HepG2 (cell line): ENCODE measurements around the gene CCDC170. TPM values are rescaled to one million over a fixed set of nuclear protein-coding genes. Genes with fewer than 3 reads are reported as not detected.

Experiments
- ATM ChIP-seq: fragments of 450-650 bp; IDR thresholded peaks from 2 replicates; pipeline ENCODE4 v1.7.1; 2017; ENCODE audit warnings: mild to moderate bottlenecking, borderline replicate concordance
- BRCA1 ChIP-seq: sonication (generic); formaldehyde crosslinking; IDR thresholded peaks from 2 replicates; pipeline ENCODE4 v1.4.0; 2020; ENCODE audit warnings: missing genetic modification reagents
- ETV6 ChIP-seq: sonication (generic); formaldehyde crosslinking; conservative IDR thresholded peaks from 2 replicates; pipeline ENCODE4 v1.4.0; 2020; ENCODE audit warnings: missing genetic modification reagents
- EZH2 ChIP-seq: conservative IDR thresholded peaks from 2 replicates; pipeline ENCODE4 v1.6.1; 2012; ENCODE audit warnings: mild to moderate bottlenecking, low read depth, low read length, moderate library complexity
- FOXA3 ChIP-seq: IDR thresholded peaks from 2 replicates; pipeline ENCODE4 v1.6.1; 2016; ENCODE audit warnings: missing genetic modification reagents, missing compliant biosample characterization
- FOXK1 ChIP-seq: sonication (generic); formaldehyde crosslinking; IDR thresholded peaks from 2 replicates; pipeline ENCODE4 v1.4.0; 2020; ENCODE audit warnings: low read depth, missing genetic modification reagents, borderline replicate concordance
- GABPB1 ChIP-seq: IDR thresholded peaks from 2 replicates; pipeline ENCODE4 v1.6.1; 2016; ENCODE audit warnings: mild to moderate bottlenecking, missing genetic modification reagents, moderate library complexity, missing compliant biosample characterization
- GFI1 ChIP-seq: sonication (generic); formaldehyde crosslinking; IDR thresholded peaks from 2 replicates; pipeline ENCODE4 v1.5.0; 2020; ENCODE audit warnings: missing genetic modification reagents, mild to moderate bottlenecking, borderline replicate concordance
- KDM2A ChIP-seq: sonication (generic); formaldehyde crosslinking; IDR thresholded peaks from 2 replicates; pipeline ENCODE4 v1.4.0; 2020; ENCODE audit warnings: low read depth, missing genetic modification reagents, borderline replicate concordance
- MLLT10 ChIP-seq: sonication (generic); formaldehyde crosslinking; IDR thresholded peaks from 2 replicates; pipeline ENCODE4 v1.4.0; 2020; ENCODE audit warnings: missing genetic modification reagents
- MYC ChIP-seq: sonication (generic); formaldehyde crosslinking; IDR thresholded peaks from 2 replicates; pipeline ENCODE4 v1.9.0; 2021; ENCODE audit warnings: missing genetic modification reagents, borderline replicate concordance
- PTBP1 ChIP-seq: fragments of 200-400 bp; formaldehyde crosslinking; IDR thresholded peaks from 2 replicates; pipeline ENCODE4 v1.6.1; 2018; ENCODE audit warnings: low read length, low read depth; ENCODE audit not compliant: poor library complexity, severe bottlenecking
- SRSF1 ChIP-seq: fragments of 200-400 bp; formaldehyde crosslinking; optimal IDR thresholded peaks from 2 replicates; pipeline ENCODE3; 2017; ENCODE audit warnings: mild to moderate bottlenecking, low read depth, low read length, moderate library complexity
- UBTF ChIP-seq: sonication (generic); formaldehyde crosslinking; IDR thresholded peaks from 2 replicates; pipeline ENCODE4 v1.4.0; 2020; ENCODE audit warnings: mild to moderate bottlenecking, missing genetic modification reagents
- ZBTB20 ChIP-seq: sonication (generic); formaldehyde crosslinking; IDR thresholded peaks from 2 replicates; pipeline ENCODE4 v1.8.1; 2023; ENCODE audit warnings: missing genetic modification reagents, low read depth, mild to moderate bottlenecking, borderline replicate concordance
- ZBTB38 ChIP-seq: sonication (generic); formaldehyde crosslinking; IDR thresholded peaks from 2 replicates; pipeline ENCODE4 v1.5.1; 2020; ENCODE audit warnings: mild to moderate bottlenecking, missing genetic modification reagents
- ZNF12 ChIP-seq: sonication (generic); formaldehyde crosslinking; IDR thresholded peaks from 2 replicates; pipeline ENCODE4 v1.5.0; 2020; ENCODE audit warnings: missing genetic modification reagents
- ZNF264 ChIP-seq: sonication (generic); formaldehyde crosslinking; IDR thresholded peaks from 2 replicates; pipeline ENCODE4 v1.4.0; 2020; ENCODE audit warnings: missing genetic modification reagents
- ZNF704 ChIP-seq: sonication (generic); formaldehyde crosslinking; IDR thresholded peaks from 2 replicates; pipeline ENCODE4 v1.8.1; 2023; ENCODE audit warnings: mild to moderate bottlenecking, inconsistent platforms, moderate library complexity, missing genetic modification reagents, borderline replicate concordance
- ZNF709 ChIP-seq: sonication (generic); formaldehyde crosslinking; IDR thresholded peaks from 2 replicates; pipeline ENCODE4 v1.5.0; 2020; ENCODE audit warnings: mild to moderate bottlenecking, missing genetic modification reagents
- ZNF749 ChIP-seq: sonication (generic); formaldehyde crosslinking; IDR thresholded peaks from 2 replicates; pipeline ENCODE4 v1.8.0; 2022; ENCODE audit warnings: mild to moderate bottlenecking, missing genetic modification reagents, moderate library complexity, borderline replicate concordance
- ZNF777 ChIP-seq: sonication (generic); formaldehyde crosslinking; IDR thresholded peaks from 2 replicates; pipeline ENCODE4 v1.4.0; 2020; ENCODE audit warnings: missing genetic modification reagents
- ZSCAN25 ChIP-seq: sonication (generic); formaldehyde crosslinking; IDR thresholded peaks from 2 replicates; pipeline ENCODE4 v1.8.0; 2022; ENCODE audit warnings: mild to moderate bottlenecking, missing genetic modification reagents
- polyA plus RNA-seq, 8 experiments: library from polyadenylated mRNA; depleted of rRNA in 3 of 8; stranded (reverse) in 7 of 8; unstranded in 1 of 8; fragments of >200 nt; fragmentation: Illumina TruSeq in 4 of 8; extraction: Trizol in 4 of 8; gene quantifications; 2 replicates each; pipeline versions ENCODE4 v1.2.1 to v1.2.3, GENCODE V29; 2011 to 2016; ENCODE audit warnings: low read depth in 4 of 8, missing spikeins in 1 of 8, mixed read lengths in 1 of 8; ENCODE audit not compliant: insufficient read depth in 1 of 8
- total RNA-seq, 5 experiments: library from RNA; depleted of rRNA; stranded (reverse); fragments of >200 nt; fragmentation: Illumina TruSeq; extraction: Trizol; gene quantifications; 2 replicates each; pipeline ENCODE4 v1.2.3, GENCODE V29; 2016; ENCODE audit warnings: low read depth in 1 of 5

Gene CCDC170
- total and polyA plus RNA-seq, 2 of the 13 experiments (the other 11 are each of a cell fraction or from before 2014, with no cell fraction given) = 0.90 to 5.1 TPM

GRCh38 chr6:151451950-151452749 is 41.7 kb upstream of the CCDC170 start, which contains the start of gene RMND1 (continued):
- TF ChIP-seq UBTF (CRISPR knock-in tag) = peak; percentile 95
- peak; percentile 98 for TF ChIP-seq ETV6 (CRISPR knock-in tag)
- peak; percentile 94 for TF ChIP-seq ZNF264 (CRISPR knock-in tag)
- peak; percentile 43 for TF ChIP-seq SRSF1
- TF ChIP-seq BRCA1 = peak; percentile 97
- TF ChIP-seq EZH2 = no peak
- TF ChIP-seq ZBTB38 = peak; percentile 93
- 0 out of 2 replicates have a peak, but pooled peaks have one; percentile 66 for TF ChIP-seq MLLT10 (CRISPR knock-in tag)
- TF ChIP-seq MYC (CRISPR knock-in tag) = peak; percentile 98
- TF ChIP-seq ZNF704 (CRISPR knock-in tag) = peak; percentile 98
- TF ChIP-seq ATM = no peak
- peak; percentile 87; the same call in 1 of the 2 replicates for TF ChIP-seq ZBTB20 (CRISPR knock-in tag)
- peak; percentile 54; the same call in 1 of the 2 replicates for TF ChIP-seq ZSCAN25 (CRISPR knock-in tag)
- TF ChIP-seq ZNF709 (CRISPR knock-in tag) = peak; percentile 88
- TF ChIP-seq ZNF777 = peak; percentile 78
- peak; percentile 99 for TF ChIP-seq PTBP1
- TF ChIP-seq ZNF749 (CRISPR knock-in tag) = peak; percentile 94
- peak; percentile 98 for TF ChIP-seq GABPB1
- TF ChIP-seq FOXA3 (CRISPR knock-in tag) = peak; percentile 83
- TF ChIP-seq FOXK1 (CRISPR knock-in tag) = peak; percentile 89; the same call in 1 of the 2 replicates
- peak; percentile 96 for TF ChIP-seq GFI1 (CRISPR knock-in tag)
- TF ChIP-seq ZNF12 = peak; percentile 36
- TF ChIP-seq KDM2A (CRISPR knock-in tag) = peak; percentile 97
